T-cell (primary cell): ENCODE results near the gene RRP1B. TPM values are rescaled to one million over a fixed set of nuclear protein-coding genes. Genes with fewer than 3 reads are reported as not detected.
"Not testable (repeated sequence)": the region's sequence is repeated elsewhere in the genome, so short reads cannot be mapped to it uniquely, and the experiment has no call there.

ENCODE experiments used
- ATAC-seq, 4 experiments: fragments of 200-7000 bp in 3 of 4; fragments of 150-1000 bp in 1 of 4; cut with Tn5 transposase; replicated peaks in 1 of 4; 1 replicate in 3 of 4; 2 replicates in 1 of 4; pipeline ENCODE4 v1.10.0; 2021; ENCODE audit warnings: moderate library complexity in 3 of 4, mild to moderate bottlenecking in 2 of 4, moderate number of reproducible peaks in 1 of 4
- CTCF ChIA-PET, 2 donors: fragments of 300-600 bp; sonication (Branson Sonifier 250); formaldehyde crosslinking; loops; one replicate each; lab custom pipeline; 2022; ENCODE audit warnings: antibody characterized with exemption in 2 of 2; lab: Charles Lee
- POLR2A ChIA-PET, 2 donors: fragments of 300-600 bp; sonication (Branson Sonifier 250); formaldehyde crosslinking; loops; one replicate each; lab custom pipeline; 2022; ENCODE audit warnings: antibody characterized with exemption in 2 of 2; lab: Charles Lee
- DNase-seq, 35 experiments: peaks; one replicate each; pipeline versions ENCODE4 v3.0.0 to v3.0.0-alpha.2; 2013 to 2023
- H3K27ac ChIP-seq: one replicate; pipeline ENCODE4 v1.5.1; 2013; ENCODE audit warnings: low read length
- H3K27me3 ChIP-seq, 2 experiments: replicated peaks in 1 of 2; 1 replicate in 1 of 2; 2 replicates in 1 of 2; pipeline versions ENCODE4 v1.6.1 to v1.7.0; 2013; ENCODE audit warnings: low read length in 1 of 2, mixed read lengths in 1 of 2; ENCODE audit not compliant: control insufficient read depth in 2 of 2, insufficient read depth in 2 of 2; ENCODE audit errors: extremely low read depth in 1 of 2
- H3K36me3 ChIP-seq, 2 donors: 1 replicate in 1 of 2; 2 replicates in 1 of 2; pipeline versions ENCODE4 v1.6.1 to v1.7.0; 2013; ENCODE audit warnings: low read length in 1 of 2; ENCODE audit not compliant: control insufficient read depth in 2 of 2, insufficient read depth in 1 of 2; ENCODE audit errors: extremely low read depth in 1 of 2
- H3K4me1 ChIP-seq, 2 experiments: 1 replicate in 1 of 2; 2 replicates in 1 of 2; pipeline versions ENCODE4 v1.6.1 to v1.7.0; 2013; ENCODE audit warnings: low read length in 2 of 2, mixed read lengths in 1 of 2; ENCODE audit not compliant: insufficient read depth in 2 of 2, control insufficient read depth in 1 of 2; ENCODE audit errors: extremely low read depth in 1 of 2
- H3K4me3 ChIP-seq, 2 donors: 1 replicate in 1 of 2; 2 replicates in 1 of 2; pipeline versions ENCODE4 v1.5.1 to v1.7.0; 2013; ENCODE audit warnings: mild to moderate bottlenecking in 2 of 2, low read length in 1 of 2, moderate library complexity in 1 of 2; ENCODE audit not compliant: control insufficient read depth in 1 of 2; ENCODE audit errors: extremely low read depth in 1 of 2
- H3K9me3 ChIP-seq: 2 replicates; pipeline ENCODE4 v1.7.0; 2013
- H3K27ac Mint-ChIP-seq, 2 donors: one replicate each; pipeline ENCODE4 v1.8.0; 2020 to 2021; ENCODE audit warnings: mild to moderate bottlenecking in 2 of 2, mixed read lengths in 2 of 2
- H3K27me3 Mint-ChIP-seq, 2 donors: one replicate each; pipeline ENCODE4 v1.8.0; 2021 to 2022; ENCODE audit warnings: mixed read lengths in 2 of 2
- H3K36me3 Mint-ChIP-seq: one replicate; pipeline ENCODE4 v1.8.0; 2021; ENCODE audit warnings: mixed read lengths
- H3K4me1 Mint-ChIP-seq, 3 donors: one replicate each; pipeline ENCODE4 v1.8.0; 2020 to 2022; ENCODE audit warnings: mixed read lengths in 3 of 3, mild to moderate bottlenecking in 1 of 3
- H3K4me3 Mint-ChIP-seq, 3 donors: one replicate each; pipeline ENCODE4 v1.8.0; 2020 to 2022; ENCODE audit warnings: mild to moderate bottlenecking in 3 of 3, mixed read lengths in 3 of 3, moderate library complexity in 3 of 3
- H3K9me3 Mint-ChIP-seq, 3 donors: one replicate each; pipeline ENCODE4 v1.8.0; 2020 to 2022; ENCODE audit warnings: mixed read lengths in 3 of 3
- WGBS: methylation state at CpG from one replicate; pipeline ENCODE4 v1.1.5; 2013; ENCODE audit warnings: missing lambda C conversion rate; ENCODE audit not compliant: insufficient coverage; 5-methylcytosine and 5-hydroxymethylcytosine counted together
- total RNA-seq, 35 experiments: library from RNA in 6 of 35; stranded (reverse) in 6 of 35; fragments of 120-200 nt in 1 of 35; gene quantifications; one replicate each; pipeline versions ENCODE4 v1.2.1 to v1.2.4 and lab custom pipeline; 2013 to 2026

Gene RRP1B
- total RNA-seq, 5 donors from 2014 or later (not counting 1 experiment from before 2014, with no cell fraction given): 33.9 to 39.3 (median 37.8) TPM

- Mint-ChIP-seq H3K4me1 (peaks cover 5 to 10% (median 6%) of the 10 kb centered on the region in 3 donors), H3K27ac (no peak overlapping the region), H3K27me3 (no peaks in the 10 kb centered on the region), H3K36me3 (peaks cover 42% of the 10 kb centered on the region), H3K4me3 (no peak overlapping the region), H3K9me3 (peaks cover 0 to 3% (median 3%) of the 10 kb centered on the region in 3 donors)
- no peaks in the 10 kb centered on the region for H3K4me1 ChIP-seq
- no peaks in the 10 kb centered on the region for H3K27me3 ChIP-seq
- ATAC-seq (no peak), DNase-seq (no peak)
- H3K36me3 ChIP-seq: peaks cover 39 to 77% of the 10 kb centered on the region in 2 donors
- H3K27ac ChIP-seq: no peak overlapping the region
- no peaks in the 10 kb centered on the region for H3K9me3 ChIP-seq
- 100% methylated on average over 5 of the region's 8 CpGs for WGBS
- ChIA-PET POLR2A (no interaction called here), CTCF (interaction anchor here in 1 of 2 donors (0.6 kb wide), 1 partner anchor 20 kb away, joined by 8 read pairs; no protein-coding TSS in a partner anchor)
- no peak overlapping the region for H3K4me3 ChIP-seq
Observed at GRCh38 chr21:43692949-43693348, 33.6 kb downstream of the RRP1B start.

- H3K27ac ChIP-seq: no peak overlapping the region
- H3K36me3 Mint-ChIP-seq: peaks cover 43% of the 10 kb centered on the region
- ChIA-PET CTCF (no interaction called here), POLR2A (no interaction called here)
- ATAC-seq: no peak
- no peaks in the 10 kb centered on the region for H3K27me3 Mint-ChIP-seq
- no peak overlapping the region for H3K27ac Mint-ChIP-seq
- peaks cover 0 to 3% (median 3%) of the 10 kb centered on the region in 3 donors for H3K9me3 Mint-ChIP-seq
- H3K4me3 ChIP-seq: no peak overlapping the region
- no peak for DNase-seq
- H3K4me1 Mint-ChIP-seq: peaks cover 5 to 10% (median 9%) of the 10 kb centered on the region in 3 donors
- no peaks in the 10 kb centered on the region for H3K9me3 ChIP-seq
- WGBS: over 99% methylated on average over 21 of the region's 23 CpGs
- H3K4me3 Mint-ChIP-seq: no peak overlapping the region
- H3K27me3 ChIP-seq: no peaks in the 10 kb centered on the region
- H3K36me3 ChIP-seq: peaks cover 35 to 67% of the 10 kb centered on the region in 2 donors
- no peaks in the 10 kb centered on the region for H3K4me1 ChIP-seq
Observed at GRCh38 chr21:43693981-43694380, 34.6 kb downstream of the RRP1B start.

- peaks cover 45% of the 10 kb centered on the region for H3K36me3 Mint-ChIP-seq
- H3K4me1 ChIP-seq: no peaks in the 10 kb centered on the region
- H3K27me3 Mint-ChIP-seq: no peaks in the 10 kb centered on the region
- POLR2A ChIA-PET: no interaction called here
- no peaks in the 10 kb centered on the region for H3K27me3 ChIP-seq
- no peak overlapping the region for H3K4me3 ChIP-seq
- H3K9me3 ChIP-seq: no peaks in the 10 kb centered on the region
- peaks cover 30 to 61% of the 10 kb centered on the region in 2 donors for H3K36me3 ChIP-seq
- H3K4me1 Mint-ChIP-seq: peaks cover 5 to 10% (median 9%) of the 10 kb centered on the region in 3 donors
- H3K4me3 Mint-ChIP-seq: no peak overlapping the region
- ATAC-seq (no peak), DNase-seq (no peak)
- WGBS: 97% methylated on average over 24 of the region's 27 CpGs
- no peak overlapping the region for H3K27ac Mint-ChIP-seq
- H3K27ac ChIP-seq: no peak overlapping the region
- H3K9me3 Mint-ChIP-seq: peaks cover 0 to 3% (median 3%) of the 10 kb centered on the region in 3 donors
- CTCF ChIA-PET: no interaction called here
Observed at GRCh38 chr21:43694437-43695079, 35.2 kb downstream of the RRP1B start.

- H3K36me3 Mint-ChIP-seq: peaks cover 37% of the 10 kb centered on the region
- Histone ChIP-seq H3K4me1 (peaks cover 0 to 3% of the 10 kb centered on the region in 2 experiments), H3K36me3 (peaks cover 16 to 44% of the 10 kb centered on the region in 2 donors), H3K27ac (no peak overlapping the region), H3K27me3 (no peaks in the 10 kb centered on the region), H3K4me3 (no peak overlapping the region), H3K9me3 (no peaks in the 10 kb centered on the region)
- H3K27me3 Mint-ChIP-seq: no peaks in the 10 kb centered on the region
- peaks cover 8 to 10% (median 9%) of the 10 kb centered on the region in 3 donors for H3K4me1 Mint-ChIP-seq
- H3K27ac Mint-ChIP-seq: no peak overlapping the region
- POLR2A ChIA-PET: no interaction called here
- ATAC-seq (no peak), DNase-seq (no peak)
- 99% methylated on average over 13 of the region's 17 CpGs for WGBS
- CTCF ChIA-PET: no interaction called here
- H3K9me3 Mint-ChIP-seq: peaks cover 0 to 3% (median 3%) of the 10 kb centered on the region in 3 donors
- no peak overlapping the region for H3K4me3 Mint-ChIP-seq
Observed at GRCh38 chr21:43696214-43696613, 36.9 kb downstream of the RRP1B start.

- 82% methylated on average over 6 of the region's 11 CpGs for WGBS
- POLR2A ChIA-PET: no interaction called here
- ATAC-seq (peak in 3 of 4 experiments; percentile 43 to 83 (median 56)), DNase-seq (peak in 1 of 35 experiments; percentile 34)
- Histone ChIP-seq H3K4me3 (no peak overlapping the region), H3K36me3 (peaks cover 9 to 30% of the 10 kb centered on the region in 2 donors), H3K9me3 (no peaks in the 10 kb centered on the region), H3K27ac (no peak overlapping the region), H3K27me3 (peaks cover 0 to 13% of the 10 kb centered on the region in 2 experiments), H3K4me1 (peaks cover 0 to 17% of the 10 kb centered on the region in 2 experiments)
- peaks cover 0 to 3% (median 3%) of the 10 kb centered on the region in 3 donors for H3K9me3 Mint-ChIP-seq
- no peak overlapping the region for H3K4me3 Mint-ChIP-seq
- H3K36me3 Mint-ChIP-seq: peaks cover 33% of the 10 kb centered on the region
- peaks cover 0 to 4% of the 10 kb centered on the region in 2 donors for H3K27me3 Mint-ChIP-seq
- peaks cover 13 to 14% (median 13%) of the 10 kb centered on the region in 3 donors for H3K4me1 Mint-ChIP-seq
- CTCF ChIA-PET: interaction anchor here in 1 of 2 donors (0.5 kb wide), 1 partner anchor 19 kb away, joined by 3 read pairs; no protein-coding TSS in a partner anchor
- H3K27ac Mint-ChIP-seq: peak overlapping the region; percentile 4 to 32
Observed at GRCh38 chr21:43697758-43698643, 38.6 kb downstream of the RRP1B start.

GRCh38 chr21:43699492-43699777 is 40.1 kb downstream of the RRP1B start:
- POLR2A ChIA-PET, CTCF ChIA-PET: not testable (repeated sequence)
- no CpG with 5 or more reads among the region's 5 CpGs for WGBS

More at GRCh38 chr21:43699492-43699777, 40.1 kb downstream of the RRP1B start:
- H3K4me1 Mint-ChIP-seq: peaks cover 14 to 17% (median 15%) of the 10 kb centered on the region in 3 donors
- H3K9me3 ChIP-seq, H3K9me3 Mint-ChIP-seq, ATAC-seq, H3K27me3 Mint-ChIP-seq, DNase-seq, H3K4me3 Mint-ChIP-seq, H3K27ac ChIP-seq, H3K4me3 ChIP-seq, H3K27ac Mint-ChIP-seq: not testable (repeated sequence)
- Histone ChIP-seq H3K36me3 (peaks cover 0 to 16% of the 10 kb centered on the region in 2 donors), H3K27me3 (peaks cover 0 to 23% of the 10 kb centered on the region in 2 experiments), H3K4me1 (peaks cover 0 to 23% of the 10 kb centered on the region in 2 experiments)
- H3K36me3 Mint-ChIP-seq: peaks cover 23% of the 10 kb centered on the region
